ENCODE measurements around the gene KRTAP10-6. TPM values are rescaled to one million over a fixed set of nuclear protein-coding genes. Genes with fewer than 3 reads are reported as not detected.
"Not testable (repeated sequence)": the region's sequence is repeated elsewhere in the genome, so short reads cannot be mapped to it uniquely, and the experiment has no call there.

Gene KRTAP10-6
- total RNA-seq, 2 experiments from 2014 or later: not detected

DNA sequence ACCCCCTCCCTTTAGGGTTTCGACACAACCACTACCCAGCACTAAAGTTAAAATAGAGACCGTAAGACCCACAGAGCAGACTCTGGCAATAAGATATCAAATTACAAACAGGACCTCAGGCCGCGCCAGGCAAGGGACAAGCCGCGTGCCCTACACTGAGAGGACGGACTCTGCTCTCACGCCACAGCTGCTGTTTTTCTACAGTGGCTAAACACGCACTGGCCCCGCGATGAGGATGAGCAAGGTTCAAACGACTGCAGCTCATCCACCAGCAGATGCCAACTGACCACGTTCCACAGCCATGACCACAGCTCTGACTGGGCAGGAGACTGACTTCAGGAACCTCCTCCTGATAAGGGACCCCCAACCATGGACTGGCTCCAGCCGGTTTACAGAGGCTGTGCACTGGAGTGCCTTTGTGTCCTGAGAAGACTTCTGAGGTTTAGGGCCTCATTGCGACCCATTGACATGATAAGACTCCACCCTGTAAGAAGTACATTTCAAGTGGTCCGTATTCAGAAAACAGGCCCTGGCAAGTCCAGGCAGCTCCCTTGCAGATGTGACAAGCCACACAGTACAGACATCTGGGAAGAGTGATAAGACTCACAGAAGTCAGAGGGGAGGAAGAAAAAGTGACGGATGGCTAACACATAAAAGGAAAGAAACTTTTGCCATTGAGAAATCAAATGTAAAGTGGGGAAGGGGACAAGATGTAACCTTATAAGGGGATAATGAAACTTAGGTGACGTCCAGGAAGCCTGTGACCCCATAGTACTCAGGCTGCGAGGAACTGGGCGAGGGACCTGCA, 1.5 kb upstream of the KRTAP10-6 start:
- peaks cover 8% of the 10 kb centered on the region for H3K27me3 Mint-ChIP-seq
- intact Hi-C loops (cut with DNase I, micrococcal nuclease): no loop called here
- CTCF ChIA-PET: no interaction called here
- no peaks in the 10 kb centered on the region for H3K36me3 Mint-ChIP-seq (ENCODE audit: low read depth)
- Histone ChIP-seq H3K27me3 (ENCODE audit: control insufficient read depth in 1 of 2, insufficient read depth in 2 of 2, low read length in 2 of 2) (peaks cover 0 to 3% of the 10 kb centered on the region in 2 experiments), H3K9me3 (ENCODE audit: control insufficient read depth in 1 of 2, insufficient read depth in 1 of 2, low read length in 2 of 2) (peaks cover 2 to 8% of the 10 kb centered on the region in 2 experiments), H3K36me3 (ENCODE audit: insufficient read depth, low read length) (no peaks in the 10 kb centered on the region), H3K4me1 (ENCODE audit: insufficient read depth, low read length) (no peaks in the 10 kb centered on the region), H3K4me3 (ENCODE audit: low read length) (no peak overlapping the region), H3K27ac (ENCODE audit: low read depth in 1 of 2, low read length in 2 of 2) (no peak overlapping the region)
- no peak overlapping the region for H3K4me3 Mint-ChIP-seq
- no peaks in the 10 kb centered on the region for H3K9me3 Mint-ChIP-seq
- POLR2A ChIA-PET: no interaction called here
- no peak for DNase-seq
- no peaks in the 10 kb centered on the region for H3K4me1 Mint-ChIP-seq (ENCODE audit: low read depth)
- no peak overlapping the region for H3K27ac Mint-ChIP-seq
- no peak for TF ChIP-seq CTCF (IDR thresholded peaks at IDR 0.05)
- ATAC-seq (ENCODE audit: poor library complexity): no peak

GRCh38 chr21:44591801-44592130, 539 bp downstream of the KRTAP10-6 start:
- H3K4me3 ChIP-seq (ENCODE audit: low read length); POLR2A ChIA-PET; CTCF ChIA-PET; H3K4me1 Mint-ChIP-seq (ENCODE audit: low read depth); H3K9me3 Mint-ChIP-seq; intact Hi-C loops (cut with DNase I, micrococcal nuclease); H3K9me3 ChIP-seq (ENCODE audit: control insufficient read depth in 1 of 2, insufficient read depth in 1 of 2, low read length in 2 of 2); H3K27ac ChIP-seq (ENCODE audit: low read depth in 1 of 2, low read length in 2 of 2); H3K4me1 ChIP-seq (ENCODE audit: insufficient read depth, low read length); H3K27me3 ChIP-seq (ENCODE audit: control insufficient read depth in 1 of 2, insufficient read depth in 2 of 2, low read length in 2 of 2); ATAC-seq (ENCODE audit: poor library complexity); DNase-seq; H3K36me3 ChIP-seq (ENCODE audit: insufficient read depth, low read length); H3K27ac Mint-ChIP-seq; H3K4me3 Mint-ChIP-seq; H3K36me3 Mint-ChIP-seq (ENCODE audit: low read depth): not testable (repeated sequence)
- H3K27me3 Mint-ChIP-seq: peaks cover 26% of the 10 kb centered on the region

DNA sequence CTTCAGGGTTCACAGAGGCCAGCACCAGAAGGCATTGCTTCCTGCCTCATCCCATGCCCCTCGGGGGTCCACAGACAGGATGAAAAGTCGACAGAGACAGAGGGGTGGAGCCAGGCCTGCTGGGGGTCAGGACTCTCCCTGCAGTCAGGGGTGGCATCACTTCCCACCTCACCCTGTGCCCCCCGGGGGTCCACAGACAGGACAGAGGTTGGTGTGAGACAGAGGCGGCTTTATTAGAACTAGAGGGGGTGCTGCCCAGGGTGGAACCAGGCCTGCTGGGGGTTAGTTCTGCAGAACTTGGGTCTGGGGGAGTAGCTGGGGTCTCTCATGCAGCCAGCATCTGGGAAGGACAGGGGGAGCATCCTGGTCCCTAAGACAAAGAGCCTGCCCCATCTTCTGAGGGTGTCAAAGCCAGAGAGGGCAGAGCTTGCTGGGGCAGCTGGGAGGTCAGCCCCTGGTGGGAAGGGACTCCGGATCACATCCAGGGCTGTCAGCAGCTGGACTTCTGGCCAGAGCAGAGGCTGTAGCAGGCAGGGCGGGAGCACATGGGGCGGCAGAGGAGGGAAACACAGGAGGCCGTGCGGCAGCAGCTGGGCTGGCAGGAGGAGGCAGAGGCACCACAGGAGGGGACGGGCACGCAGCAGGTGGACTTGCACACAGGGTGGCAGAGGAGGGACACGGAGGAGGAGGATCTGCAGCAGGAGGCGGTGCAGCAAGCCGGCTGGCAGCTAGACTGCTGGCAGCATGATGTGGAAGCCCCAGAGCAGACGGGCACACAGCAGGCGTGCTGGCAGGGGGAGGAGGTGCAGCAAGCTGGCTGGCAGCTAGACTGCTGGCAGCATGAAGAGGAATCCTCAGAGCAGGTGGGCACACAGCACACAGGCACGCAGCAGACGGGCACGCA, 1.2 kb downstream of the KRTAP10-6 start:
- H3K4me1 ChIP-seq (ENCODE audit: insufficient read depth, low read length); DNase-seq; H3K4me3 ChIP-seq (ENCODE audit: low read length); H3K27ac Mint-ChIP-seq; intact Hi-C loops (cut with DNase I, micrococcal nuclease); H3K4me1 Mint-ChIP-seq (ENCODE audit: low read depth); H3K4me3 Mint-ChIP-seq; H3K27me3 ChIP-seq (ENCODE audit: control insufficient read depth in 1 of 2, insufficient read depth in 2 of 2, low read length in 2 of 2); H3K36me3 Mint-ChIP-seq (ENCODE audit: low read depth); POLR2A ChIA-PET; H3K27ac ChIP-seq (ENCODE audit: low read depth in 1 of 2, low read length in 2 of 2); CTCF ChIA-PET; ATAC-seq (ENCODE audit: poor library complexity); H3K36me3 ChIP-seq (ENCODE audit: insufficient read depth, low read length); H3K9me3 ChIP-seq (ENCODE audit: control insufficient read depth in 1 of 2, insufficient read depth in 1 of 2, low read length in 2 of 2); H3K9me3 Mint-ChIP-seq: not testable (repeated sequence)
- peaks cover 30% of the 10 kb centered on the region for H3K27me3 Mint-ChIP-seq

- no peaks in the 10 kb centered on the region for H3K4me1 ChIP-seq (ENCODE audit: insufficient read depth, low read length)
- POLR2A ChIA-PET: no interaction called here
- Mint-ChIP-seq H3K4me3 (no peak overlapping the region), H3K4me1 (ENCODE audit: low read depth) (no peaks in the 10 kb centered on the region), H3K27ac (no peak overlapping the region), H3K9me3 (no peaks in the 10 kb centered on the region), H3K27me3 (peaks cover 37% of the 10 kb centered on the region), H3K36me3 (ENCODE audit: low read depth) (no peaks in the 10 kb centered on the region)
- CTCF ChIA-PET: no interaction called here
- DNase-seq (no peak), ATAC-seq (ENCODE audit: poor library complexity) (no peak)
- H3K4me3 ChIP-seq (ENCODE audit: low read length): no peak overlapping the region
- intact Hi-C loops (cut with DNase I, micrococcal nuclease): no loop called here
- TF ChIP-seq CTCF (IDR thresholded peaks at IDR 0.05): no peak
- H3K36me3 ChIP-seq (ENCODE audit: insufficient read depth, low read length): no peaks in the 10 kb centered on the region
- H3K27me3 ChIP-seq (ENCODE audit: control insufficient read depth in 1 of 2, insufficient read depth in 2 of 2, low read length in 2 of 2): peaks cover 0 to 14% of the 10 kb centered on the region in 2 experiments
- H3K9me3 ChIP-seq (ENCODE audit: control insufficient read depth in 1 of 2, insufficient read depth in 1 of 2, low read length in 2 of 2): peaks cover 0 to 3% of the 10 kb centered on the region in 2 experiments
- no peak overlapping the region for H3K27ac ChIP-seq (ENCODE audit: low read depth in 1 of 2, low read length in 2 of 2)
Observed at GRCh38 chr21:44590311-44590721, 2.0 kb downstream of the KRTAP10-6 start.

Data from CD4-positive, alpha-beta T cell (primary cell).